ENCODE results near the gene RBM14.

The RBM14 gene

DNA sequence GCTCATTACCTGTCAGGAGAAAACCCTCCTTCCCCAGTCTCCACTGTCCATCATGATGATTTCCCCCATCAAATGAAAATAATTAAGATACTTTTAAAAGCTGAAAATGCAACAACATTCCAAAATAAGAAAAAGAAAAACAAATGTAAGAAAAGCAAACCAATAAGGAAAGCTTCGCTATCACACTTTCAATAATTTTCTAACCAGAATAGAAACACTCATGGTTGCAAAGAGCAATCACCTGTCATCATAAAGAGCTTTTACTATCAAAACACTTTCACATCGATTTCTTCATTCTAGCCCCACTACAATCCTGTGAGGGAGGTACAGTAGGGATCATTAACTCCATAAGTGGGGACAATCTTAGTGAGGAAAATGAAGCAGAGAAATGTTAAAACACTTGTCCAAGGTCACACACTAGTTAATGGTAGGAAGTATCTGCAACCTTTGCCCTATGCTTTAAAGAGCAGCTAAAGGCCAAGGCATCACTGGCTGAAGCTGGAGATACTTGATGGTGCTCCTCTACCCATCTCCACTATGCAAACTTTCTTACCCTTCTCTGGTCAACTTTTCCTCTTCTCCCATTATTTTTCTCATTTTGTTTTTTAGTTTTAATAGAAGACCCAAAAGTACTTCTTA, 58.7 kb downstream of the RBM14 start:
- H3K4me3 ChIP-seq (ENCODE audit: low read depth, low read length): no peak overlapping the region
- TF ChIP-seq, protein P1, sequence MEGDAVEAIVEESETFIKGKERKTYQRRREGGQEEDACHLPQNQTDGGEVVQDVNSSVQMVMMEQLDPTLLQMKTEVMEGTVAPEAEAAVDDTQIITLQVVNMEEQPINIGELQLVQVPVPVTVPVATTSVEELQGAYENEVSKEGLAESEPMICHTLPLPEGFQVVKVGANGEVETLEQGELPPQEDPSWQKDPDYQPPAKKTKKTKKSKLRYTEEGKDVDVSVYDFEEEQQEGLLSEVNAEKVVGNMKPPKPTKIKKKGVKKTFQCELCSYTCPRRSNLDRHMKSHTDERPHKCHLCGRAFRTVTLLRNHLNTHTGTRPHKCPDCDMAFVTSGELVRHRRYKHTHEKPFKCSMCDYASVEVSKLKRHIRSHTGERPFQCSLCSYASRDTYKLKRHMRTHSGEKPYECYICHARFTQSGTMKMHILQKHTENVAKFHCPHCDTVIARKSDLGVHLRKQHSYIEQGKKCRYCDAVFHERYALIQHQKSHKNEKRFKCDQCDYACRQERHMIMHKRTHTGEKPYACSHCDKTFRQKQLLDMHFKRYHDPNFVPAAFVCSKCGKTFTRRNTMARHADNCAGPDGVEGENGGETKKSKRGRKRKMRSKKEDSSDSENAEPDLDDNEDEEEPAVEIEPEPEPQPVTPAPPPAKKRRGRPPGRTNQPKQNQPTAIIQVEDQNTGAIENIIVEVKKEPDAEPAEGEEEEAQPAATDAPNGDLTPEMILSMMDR (IDR thresholded peaks at IDR 0.05; ENCODE audit: low read depth, low read length, missing control alignments): no peak
- no peak for DNase-seq (ENCODE audit: low read depth)
- in situ Hi-C loops (cut with HindIII; ENCODE audit: low sequenced_read_pairs): loop anchor here (5.0 kb wide), 1 partner anchor 53 kb away; no protein-coding TSS in a partner anchor

DNA sequence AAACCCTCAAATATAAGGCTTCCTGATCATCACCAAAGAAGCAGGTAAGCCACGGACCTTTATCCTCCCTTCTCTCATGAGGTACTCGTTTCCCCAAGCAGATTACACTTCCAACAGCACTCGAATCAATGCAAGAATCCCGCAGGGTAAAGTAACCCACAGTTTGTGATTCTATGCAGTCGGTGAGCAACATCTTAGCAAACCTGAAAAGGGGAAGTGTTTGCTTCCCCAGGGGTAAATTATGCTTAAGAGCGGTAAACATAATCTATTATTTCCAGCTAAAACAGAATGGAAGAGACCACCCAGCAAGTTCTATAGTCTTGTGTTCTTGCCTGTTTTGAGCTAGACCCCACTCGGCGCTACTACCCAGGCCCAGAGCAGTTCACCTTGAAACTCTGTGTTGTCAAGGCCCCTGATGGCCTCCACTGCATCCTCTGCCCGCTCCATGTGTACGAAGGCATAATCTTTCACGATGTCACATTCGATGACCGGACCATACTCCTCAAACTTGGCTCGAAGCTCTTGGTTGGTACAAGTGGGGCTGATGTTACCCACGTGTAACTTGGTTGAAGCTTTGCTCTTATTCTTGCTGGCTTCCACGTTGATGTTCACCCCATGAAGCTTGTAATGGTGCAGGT, 60.0 kb downstream of the RBM14 start:
- in situ Hi-C loops (cut with HindIII; ENCODE audit: low sequenced_read_pairs): loop anchor here (5.0 kb wide), 1 partner anchor 54 kb away; no protein-coding TSS in a partner anchor
- peak overlapping the region; percentile 71 for H3K4me3 ChIP-seq (ENCODE audit: low read depth, low read length)
- no peak for DNase-seq (ENCODE audit: low read depth)
- TF ChIP-seq, protein P1 (IDR thresholded peaks at IDR 0.05; ENCODE audit: low read depth, low read length, missing control alignments): no peak
